Vagina (tissue), 2 donors: Measurements from ENCODE around the gene COL7A1.

Experiments used
- POLR2A ChIP-seq, 2 donors: fragments of 450-650 bp; IDR thresholded peaks; one replicate each; pipeline ENCODE4 v1.6.1; 2017; ENCODE audit warnings: antibody characterized with exemption in 2 of 2, mild to moderate bottlenecking in 2 of 2, moderate library complexity in 2 of 2
- POLR2AphosphoS5 ChIP-seq, 2 donors: sonication (generic); formaldehyde crosslinking; IDR thresholded peaks; one replicate each; pipeline ENCODE4 v1.9.0; 2017; ENCODE audit warnings: antibody characterized with exemption in 2 of 2, mild to moderate bottlenecking in 2 of 2, low read depth in 1 of 2; ENCODE audit not compliant: insufficient read depth in 1 of 2
- TF ChIP-seq, protein P1 (sequence below), 3 experiments: fragments of 450-650 bp in 2 of 3; fragments of 200-600 bp in 1 of 3; sonication (generic) in 1 of 3; IDR thresholded peaks; one replicate each; pipeline ENCODE4 v1.5.1; 2017 to 2019; ENCODE audit warnings: antibody characterized with exemption in 3 of 3, mild to moderate bottlenecking in 2 of 3, moderate library complexity in 2 of 3

DNA sequence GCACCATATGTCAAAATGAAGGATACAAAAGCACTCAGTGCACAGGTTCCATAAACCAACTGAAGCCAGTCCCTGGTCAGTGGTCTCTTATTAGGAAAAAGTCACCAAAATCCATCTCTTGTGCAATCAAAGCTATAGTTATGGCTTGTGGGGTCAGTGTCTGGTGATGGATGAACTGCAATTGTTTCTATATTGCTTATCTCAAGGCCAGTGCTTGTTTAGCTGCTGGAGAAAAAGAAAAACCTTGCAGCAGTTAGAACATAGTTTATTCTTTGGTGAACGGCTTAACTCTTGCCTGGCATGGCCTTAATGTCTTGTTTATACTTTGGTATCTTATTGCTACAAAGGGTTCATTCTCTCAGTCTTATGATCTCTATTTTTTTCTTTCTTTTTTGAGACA is 17.2 kb upstream of the COL7A1 start:
- TF ChIP-seq, protein P1, sequence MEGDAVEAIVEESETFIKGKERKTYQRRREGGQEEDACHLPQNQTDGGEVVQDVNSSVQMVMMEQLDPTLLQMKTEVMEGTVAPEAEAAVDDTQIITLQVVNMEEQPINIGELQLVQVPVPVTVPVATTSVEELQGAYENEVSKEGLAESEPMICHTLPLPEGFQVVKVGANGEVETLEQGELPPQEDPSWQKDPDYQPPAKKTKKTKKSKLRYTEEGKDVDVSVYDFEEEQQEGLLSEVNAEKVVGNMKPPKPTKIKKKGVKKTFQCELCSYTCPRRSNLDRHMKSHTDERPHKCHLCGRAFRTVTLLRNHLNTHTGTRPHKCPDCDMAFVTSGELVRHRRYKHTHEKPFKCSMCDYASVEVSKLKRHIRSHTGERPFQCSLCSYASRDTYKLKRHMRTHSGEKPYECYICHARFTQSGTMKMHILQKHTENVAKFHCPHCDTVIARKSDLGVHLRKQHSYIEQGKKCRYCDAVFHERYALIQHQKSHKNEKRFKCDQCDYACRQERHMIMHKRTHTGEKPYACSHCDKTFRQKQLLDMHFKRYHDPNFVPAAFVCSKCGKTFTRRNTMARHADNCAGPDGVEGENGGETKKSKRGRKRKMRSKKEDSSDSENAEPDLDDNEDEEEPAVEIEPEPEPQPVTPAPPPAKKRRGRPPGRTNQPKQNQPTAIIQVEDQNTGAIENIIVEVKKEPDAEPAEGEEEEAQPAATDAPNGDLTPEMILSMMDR (IDR thresholded peaks at IDR 0.05), result no peak
- TF ChIP-seq POLR2A (IDR thresholded peaks at IDR 0.05) (no peak), POLR2AphosphoS5 (IDR thresholded peaks at IDR 0.05; ENCODE audit: insufficient read depth in 1 of 2, low read depth in 1 of 2) (no peak)
